ENCODE results near the gene HECTD1.

- TF ChIP-seq POLR2AphosphoS5 (IDR thresholded peaks at IDR 0.05; ENCODE audit: low read depth, low read length) (no peak), TAF1 (IDR thresholded peaks at IDR 0.05; ENCODE audit: borderline replicate concordance, low read depth, low read length) (no peak)
These were observed 52.6 kb downstream of the HECTD1 start for GRCh38 chr14:31154956-31155355.
